OCI-LY3 (cell line): ENCODE measurements around the gene SIK2.

Experiments
- H2AFZ ChIP-seq: fragments of 200-600, 300-600 bp; shearing (Covaris generic); 2 replicates; pipeline ENCODE4 v1.6.0; 2014; ENCODE audit warnings: antibody characterized with exemption, low read depth, low read length
- H3K27ac ChIP-seq: fragments of 200-600, 300-600 bp; sonication (generic); 2 replicates; pipeline ENCODE4 v1.5.1; 2014; ENCODE audit warnings: mild to moderate bottlenecking, low read length, moderate library complexity, mixed read lengths
- H3K27me3 ChIP-seq: fragments of 200-600, 300-600 bp; sonication (generic); 2 replicates; pipeline ENCODE4 v1.6.1; 2014; ENCODE audit warnings: low read depth, low read length, mixed read lengths
- H3K36me3 ChIP-seq: fragments of 200-600, 300-600 bp; sonication (generic); replicated peaks from 2 replicates; pipeline ENCODE3; 2014; ENCODE audit warnings: low read depth, low read length, mixed read lengths
- H3K4me1 ChIP-seq: fragments of 300-600, 200-600 bp; sonication (generic); 2 replicates; pipeline ENCODE4 v1.6.1; 2014; ENCODE audit warnings: low read length, mixed read lengths
- H3K4me2 ChIP-seq: fragments of 200-600, 300-600 bp; sonication (generic); 2 replicates; pipeline ENCODE4 v1.6.1; 2014; ENCODE audit warnings: low read length, mixed read lengths
- H3K4me3 ChIP-seq: fragments of 300-600, 200-600 bp; sonication (generic); 2 replicates; pipeline ENCODE4 v1.5.1; 2014; ENCODE audit warnings: antibody characterized with exemption, mild to moderate bottlenecking, low read length, moderate library complexity
- H3K79me2 ChIP-seq: fragments of 300-600, 200-600 bp; shearing (Covaris generic); 2 replicates; pipeline ENCODE4 v1.6.1; 2014; ENCODE audit warnings: mild to moderate bottlenecking, low read length, mixed read lengths
- H3K9ac ChIP-seq: fragments of 300-600, 200-600 bp; shearing (Covaris generic); 2 replicates; pipeline ENCODE4 v1.6.0; 2014; ENCODE audit warnings: mild to moderate bottlenecking, low read length, moderate library complexity
- H3K9me3 ChIP-seq: fragments of 200-600, 300-600 bp; shearing (Covaris generic); 2 replicates; pipeline ENCODE4 v1.6.1; 2014; ENCODE audit warnings: low read length, mixed read lengths; ENCODE audit not compliant: insufficient read depth
- H4K20me1 ChIP-seq: fragments of 200-600, 300-600 bp; sonication (generic); 2 replicates; pipeline ENCODE4 v1.6.1; 2016; ENCODE audit warnings: low read length, mixed read lengths; ENCODE audit not compliant: insufficient read depth
- EZH2phosphoT487 ChIP-seq: fragments of 200-600 bp; shearing (Covaris generic); IDR thresholded peaks from 2 replicates; pipeline ENCODE4 v1.6.1; 2018; ENCODE audit warnings: antibody characterized with exemption, mixed run types, low read depth
- TF ChIP-seq, protein P1 (sequence below): fragments of 200-600, 300-600 bp; sonication (generic); IDR thresholded peaks from 2 replicates; pipeline ENCODE4 v1.5.1; 2014; ENCODE audit warnings: antibody characterized with exemption, low read length, low read depth

SIK2 gene

GRCh38 chr11:111601979-111602864, at the start of gene SIK2:
Gene SIK2, plus strand, starts transcription at chr11:111602449. Its CDS starts 115 bp downstream, at chr11:111602564.
- TF ChIP-seq EZH2phosphoT487: no peak
- TF ChIP-seq, protein P1, sequence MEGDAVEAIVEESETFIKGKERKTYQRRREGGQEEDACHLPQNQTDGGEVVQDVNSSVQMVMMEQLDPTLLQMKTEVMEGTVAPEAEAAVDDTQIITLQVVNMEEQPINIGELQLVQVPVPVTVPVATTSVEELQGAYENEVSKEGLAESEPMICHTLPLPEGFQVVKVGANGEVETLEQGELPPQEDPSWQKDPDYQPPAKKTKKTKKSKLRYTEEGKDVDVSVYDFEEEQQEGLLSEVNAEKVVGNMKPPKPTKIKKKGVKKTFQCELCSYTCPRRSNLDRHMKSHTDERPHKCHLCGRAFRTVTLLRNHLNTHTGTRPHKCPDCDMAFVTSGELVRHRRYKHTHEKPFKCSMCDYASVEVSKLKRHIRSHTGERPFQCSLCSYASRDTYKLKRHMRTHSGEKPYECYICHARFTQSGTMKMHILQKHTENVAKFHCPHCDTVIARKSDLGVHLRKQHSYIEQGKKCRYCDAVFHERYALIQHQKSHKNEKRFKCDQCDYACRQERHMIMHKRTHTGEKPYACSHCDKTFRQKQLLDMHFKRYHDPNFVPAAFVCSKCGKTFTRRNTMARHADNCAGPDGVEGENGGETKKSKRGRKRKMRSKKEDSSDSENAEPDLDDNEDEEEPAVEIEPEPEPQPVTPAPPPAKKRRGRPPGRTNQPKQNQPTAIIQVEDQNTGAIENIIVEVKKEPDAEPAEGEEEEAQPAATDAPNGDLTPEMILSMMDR: peak; percentile 68
- peak within 1 kb of the TSS; percentile 52 for H3K27ac ChIP-seq

DNA sequence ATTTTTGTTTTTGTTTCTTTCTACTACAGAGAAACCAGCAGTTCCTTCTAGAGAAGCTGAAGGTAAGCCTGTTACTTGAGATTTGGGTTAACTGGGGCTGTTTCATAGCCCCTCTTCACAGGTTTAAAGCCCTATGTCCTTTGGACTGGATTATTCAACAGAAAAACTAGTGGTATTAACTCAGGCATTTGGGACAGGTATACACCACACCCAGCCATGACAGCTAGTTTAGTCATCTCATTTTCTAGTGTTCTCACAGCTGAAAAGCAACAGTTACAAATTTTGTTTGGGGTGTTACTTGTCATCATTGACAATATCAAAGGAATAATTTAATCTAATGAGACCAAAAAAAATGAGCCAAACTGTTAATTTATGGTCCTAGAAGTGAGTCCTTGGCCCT, 47.7 kb upstream of the SIK2 start:
- Histone ChIP-seq H3K4me2 (no peak overlapping the region), H3K9ac (no peak overlapping the region), H3K4me3 (no peak overlapping the region), H3K27ac (no peak overlapping the region), H3K4me1 (peaks cover 31% of the 10 kb centered on the region), H4K20me1 (no peaks in the 10 kb centered on the region), H3K79me2 (no peaks in the 10 kb centered on the region), H2AFZ (no peak overlapping the region), H3K36me3 (no peaks in the 10 kb centered on the region), H3K9me3 (peaks cover 10% of the 10 kb centered on the region; the same call in 1 of the 2 replicates), H3K27me3 (no peaks in the 10 kb centered on the region)
- TF ChIP-seq, protein P1: no peak
- TF ChIP-seq EZH2phosphoT487: no peak

More at GRCh38 chr11:111601979-111602864, at the start of gene SIK2:
- H3K4me2 ChIP-seq: peak within 1 kb of the TSS; percentile 99
- H2AFZ ChIP-seq: peak within 1 kb of the TSS; percentile 97
- no peaks in the 10 kb centered on the region for H3K27me3 ChIP-seq
- H3K36me3 ChIP-seq: no peaks in the 10 kb centered on the region
- peak within 1 kb of the TSS; percentile 80 for H3K9ac ChIP-seq
- H3K4me3 ChIP-seq: peak within 1 kb of the TSS; percentile 89
- peaks cover 27% of the 10 kb centered on the region for H4K20me1 ChIP-seq
- no peaks in the 10 kb centered on the region for H3K9me3 ChIP-seq
- H3K79me2 ChIP-seq: peaks cover 45% of the 10 kb centered on the region
- H3K4me1 ChIP-seq: peaks cover 29% of the 10 kb centered on the region

DNA sequence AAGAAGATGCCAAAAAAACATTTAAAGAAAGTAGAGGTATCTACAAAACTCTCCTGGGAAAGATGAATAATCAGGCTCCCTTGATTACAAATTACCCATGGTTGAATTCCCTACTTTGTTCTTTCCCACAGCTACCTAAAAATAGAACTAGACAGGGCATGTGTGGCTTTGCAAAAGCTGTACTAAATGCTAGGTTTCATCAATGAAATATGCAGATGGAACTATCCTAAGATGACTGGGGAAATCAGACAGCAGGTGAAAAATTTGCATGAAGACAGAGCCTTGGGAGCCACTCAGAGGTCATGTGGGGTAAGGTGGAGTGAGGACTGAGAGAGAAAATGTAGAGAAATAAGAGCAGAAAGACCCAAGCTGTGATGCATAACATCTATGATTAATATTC, 47.0 kb upstream of the SIK2 start:
- TF ChIP-seq EZH2phosphoT487: no peak
- TF ChIP-seq, protein P1: no peak
- H3K27ac ChIP-seq: no peak overlapping the region

GRCh38 chr11:111557425-111558111, 44.7 kb upstream of the SIK2 start:
- Histone ChIP-seq H3K4me1 (peaks cover 21% of the 10 kb centered on the region), H3K27me3 (no peaks in the 10 kb centered on the region), H4K20me1 (no peaks in the 10 kb centered on the region), H3K27ac (no peak overlapping the region), H2AFZ (no peak overlapping the region), H3K79me2 (no peaks in the 10 kb centered on the region), H3K9me3 (peaks cover 10% of the 10 kb centered on the region; the same call in 1 of the 2 replicates), H3K9ac (no peak overlapping the region), H3K4me3 (no peak overlapping the region), H3K36me3 (no peaks in the 10 kb centered on the region), H3K4me2 (no peak overlapping the region)
- TF ChIP-seq, protein P1: no peak
- TF ChIP-seq EZH2phosphoT487: no peak

More for the DNA sequence above, 47.0 kb upstream of the SIK2 start:
- H3K36me3 ChIP-seq: no peaks in the 10 kb centered on the region
- H3K9ac ChIP-seq: no peak overlapping the region
- H3K4me1 ChIP-seq: peaks cover 23% of the 10 kb centered on the region
- no peak overlapping the region for H3K4me3 ChIP-seq
- no peak overlapping the region for H2AFZ ChIP-seq
- no peaks in the 10 kb centered on the region for H4K20me1 ChIP-seq
- H3K27me3 ChIP-seq: no peaks in the 10 kb centered on the region
- peaks cover 10% of the 10 kb centered on the region; the same call in 1 of the 2 replicates for H3K9me3 ChIP-seq
- peak overlapping the region; percentile 26 for H3K4me2 ChIP-seq
- H3K79me2 ChIP-seq: no peaks in the 10 kb centered on the region
